ENCODE results near the gene SFXN5. TPM values are rescaled to one million over a fixed set of nuclear protein-coding genes. Genes with fewer than 3 reads are reported as not detected.

Gene SFXN5
- polyA plus RNA-seq, 3 donors: 5.9 to 28.6 (median 9.5) TPM

DNA sequence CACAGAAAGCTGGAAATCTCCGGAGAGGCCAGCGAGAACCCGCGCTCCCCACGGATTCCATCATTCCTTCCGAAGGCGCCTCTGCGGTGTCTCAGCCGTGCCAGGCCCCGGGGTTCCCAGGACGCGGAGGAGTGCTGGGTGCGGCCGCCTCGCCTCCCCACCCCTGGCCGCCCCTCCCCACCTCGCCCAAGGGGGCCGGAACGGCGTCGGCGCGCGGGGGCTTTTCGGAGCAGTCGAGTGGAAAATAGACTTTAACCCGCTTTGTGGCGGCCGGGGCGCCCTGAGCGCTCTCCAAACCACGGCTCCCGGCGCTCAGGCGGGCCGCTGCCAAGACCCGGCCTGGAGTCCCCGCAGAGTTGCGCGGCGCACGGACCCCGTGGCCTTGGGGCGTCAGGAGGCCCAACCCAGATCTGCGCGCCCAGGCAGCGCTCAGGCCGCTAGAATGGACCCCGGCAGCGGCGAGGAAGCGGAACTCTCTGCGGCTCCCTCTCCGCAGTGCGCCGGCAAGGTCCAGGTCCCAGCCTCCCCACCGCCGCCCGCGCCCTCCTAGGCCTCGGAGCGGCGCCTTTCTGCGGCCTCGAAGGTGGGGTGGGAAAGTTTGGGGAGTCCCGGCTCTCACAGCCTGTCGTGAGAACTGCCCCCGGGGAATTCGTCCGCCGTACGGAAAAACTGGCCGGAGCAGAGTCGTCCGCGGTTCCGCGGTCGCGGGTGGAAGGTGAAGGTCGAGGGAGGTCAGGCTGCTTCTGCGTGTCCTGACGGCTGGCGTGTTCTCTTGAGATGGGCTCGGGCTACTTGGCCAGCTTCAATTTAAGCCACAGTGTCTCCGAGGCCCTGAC is 155.4 kb downstream of the SFXN5 start:
- Mint-ChIP-seq H3K27me3 (ENCODE audit: low read depth in 3 of 3) (peaks cover 86 to 94% (median 87%) of the 10 kb centered on the region in 3 donors), H3K4me3 (peak overlapping the region; percentile 61 to 82), H3K9me3 (peaks cover 0 to 39% (median 14%) of the 10 kb centered on the region in 7 donors), H3K27ac (no peak overlapping the region), H3K36me3 (peaks cover 3% of the 10 kb centered on the region in 2 donors), H3K4me1 (peaks cover 22% of the 10 kb centered on the region)
- Histone ChIP-seq H3K4me2 (replicated peaks; ENCODE audit: extremely low read depth, low read length, poor library complexity, severe bottlenecking) (peak overlapping the region; percentile 65), H3K9me3 (replicated peaks in 1 of 2; ENCODE audit: control insufficient read depth in 1 of 2, insufficient read depth in 1 of 2, low read length in 2 of 2) (peaks cover 6 to 50% of the 10 kb centered on the region in 2 donors), H3K4me3 (replicated peaks in 1 of 3; ENCODE audit: low read depth in 2 of 3, low read length in 3 of 3) (peak overlapping the region in 1 of 3 experiments; percentile 42), H3K4me1 (ENCODE audit: control insufficient read depth in 1 of 2, insufficient read depth in 2 of 2, low read length in 2 of 2) (peaks cover 26 to 42% of the 10 kb centered on the region in 2 donors), H2AFZ (ENCODE audit: insufficient read depth, low read depth, low read length, poor library complexity, severe bottlenecking) (peak overlapping the region; percentile 41), H3K36me3 (replicated peaks in 1 of 2; ENCODE audit: control insufficient read depth in 1 of 2, insufficient read depth in 2 of 2, low read length in 2 of 2) (no peaks in the 10 kb centered on the region), H3K27me3 (ENCODE audit: control insufficient read depth in 2 of 2, insufficient read depth in 2 of 2, low read length in 2 of 2) (peaks cover 83 to 93% of the 10 kb centered on the region in 2 donors), H3K9ac (ENCODE audit: insufficient read depth, low read length, poor library complexity, severe bottlenecking) (no peak overlapping the region), H4K20me1 (ENCODE audit: insufficient read depth, low read length) (no peaks in the 10 kb centered on the region), H3K27ac (ENCODE audit: low read depth in 1 of 2, low read length in 2 of 2) (no peak overlapping the region), H3K79me2 (ENCODE audit: insufficient read depth, low read length) (no peaks in the 10 kb centered on the region)
- WGBS (ENCODE audit: insufficient coverage): under 1% methylated on average over 84 of the region's 86 CpGs
- TF ChIP-seq, protein P1, sequence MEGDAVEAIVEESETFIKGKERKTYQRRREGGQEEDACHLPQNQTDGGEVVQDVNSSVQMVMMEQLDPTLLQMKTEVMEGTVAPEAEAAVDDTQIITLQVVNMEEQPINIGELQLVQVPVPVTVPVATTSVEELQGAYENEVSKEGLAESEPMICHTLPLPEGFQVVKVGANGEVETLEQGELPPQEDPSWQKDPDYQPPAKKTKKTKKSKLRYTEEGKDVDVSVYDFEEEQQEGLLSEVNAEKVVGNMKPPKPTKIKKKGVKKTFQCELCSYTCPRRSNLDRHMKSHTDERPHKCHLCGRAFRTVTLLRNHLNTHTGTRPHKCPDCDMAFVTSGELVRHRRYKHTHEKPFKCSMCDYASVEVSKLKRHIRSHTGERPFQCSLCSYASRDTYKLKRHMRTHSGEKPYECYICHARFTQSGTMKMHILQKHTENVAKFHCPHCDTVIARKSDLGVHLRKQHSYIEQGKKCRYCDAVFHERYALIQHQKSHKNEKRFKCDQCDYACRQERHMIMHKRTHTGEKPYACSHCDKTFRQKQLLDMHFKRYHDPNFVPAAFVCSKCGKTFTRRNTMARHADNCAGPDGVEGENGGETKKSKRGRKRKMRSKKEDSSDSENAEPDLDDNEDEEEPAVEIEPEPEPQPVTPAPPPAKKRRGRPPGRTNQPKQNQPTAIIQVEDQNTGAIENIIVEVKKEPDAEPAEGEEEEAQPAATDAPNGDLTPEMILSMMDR (IDR thresholded peaks at IDR 0.05): no peak
- intact Hi-C loops (cut with micrococcal nuclease): no loop called here
- DNase-seq: peak; percentile 19 to 39 (median 23)

GRCh38 chr2:72915320-72915906 is 156.1 kb downstream of the SFXN5 start:
- peaks cover 6 to 44% of the 10 kb centered on the region in 2 donors for H3K9me3 ChIP-seq (replicated peaks in 1 of 2; ENCODE audit: control insufficient read depth in 1 of 2, insufficient read depth in 1 of 2, low read length in 2 of 2)
- peaks cover 19% of the 10 kb centered on the region for H3K4me1 Mint-ChIP-seq
- no peak overlapping the region for H3K27ac ChIP-seq (ENCODE audit: low read depth in 1 of 2, low read length in 2 of 2)
- TF ChIP-seq, protein P1 (IDR thresholded peaks at IDR 0.05): no peak
- H3K27me3 ChIP-seq (ENCODE audit: control insufficient read depth in 2 of 2, insufficient read depth in 2 of 2, low read length in 2 of 2): peaks cover 84 to 93% of the 10 kb centered on the region in 2 donors
- no peak for DNase-seq
- no peaks in the 10 kb centered on the region for H3K79me2 ChIP-seq (ENCODE audit: insufficient read depth, low read length)
- H2AFZ ChIP-seq (ENCODE audit: insufficient read depth, low read depth, low read length, poor library complexity, severe bottlenecking): no peak overlapping the region
- no peak overlapping the region for H3K4me3 ChIP-seq (replicated peaks in 1 of 3; ENCODE audit: low read depth in 2 of 3, low read length in 3 of 3)
- H3K9ac ChIP-seq (ENCODE audit: insufficient read depth, low read length, poor library complexity, severe bottlenecking): no peak overlapping the region
- WGBS (ENCODE audit: insufficient coverage): 6% methylated on average over 18 of the region's 26 CpGs
- H3K27me3 Mint-ChIP-seq (ENCODE audit: low read depth in 3 of 3): peaks cover 84 to 94% (median 86%) of the 10 kb centered on the region in 3 donors
- H3K27ac Mint-ChIP-seq: no peak overlapping the region
- peaks cover 3% of the 10 kb centered on the region in 2 donors for H3K36me3 Mint-ChIP-seq
- H3K4me1 ChIP-seq (ENCODE audit: control insufficient read depth in 1 of 2, insufficient read depth in 2 of 2, low read length in 2 of 2): peaks cover 21 to 36% of the 10 kb centered on the region in 2 donors
- H3K4me3 Mint-ChIP-seq: peak overlapping the region in 1 of 2 donors; percentile 81
- peak overlapping the region; percentile 65 for H3K4me2 ChIP-seq (replicated peaks; ENCODE audit: extremely low read depth, low read length, poor library complexity, severe bottlenecking)
- H3K36me3 ChIP-seq (replicated peaks in 1 of 2; ENCODE audit: control insufficient read depth in 1 of 2, insufficient read depth in 2 of 2, low read length in 2 of 2): no peaks in the 10 kb centered on the region
- peaks cover 0 to 38% (median 14%) of the 10 kb centered on the region in 7 donors for H3K9me3 Mint-ChIP-seq
- no peaks in the 10 kb centered on the region for H4K20me1 ChIP-seq (ENCODE audit: insufficient read depth, low read length)
- intact Hi-C loops (cut with micrococcal nuclease): no loop called here
